Measurements from ENCODE around the gene ID3.
A peak's percentile ranks its signal among the peaks of the same experiment; 100 is the strongest.

ID3 gene

GRCh38 chr1:23564529-23565122 lies 5.3 kb upstream of the ID3 start:
- no peak for DNase-seq (ENCODE audit: low read depth)

- DNase-seq (ENCODE audit: low read depth), result no peak
Measured at GRCh38 chr1:23563755-23564374, 4.6 kb upstream of the ID3 start.

DNA sequence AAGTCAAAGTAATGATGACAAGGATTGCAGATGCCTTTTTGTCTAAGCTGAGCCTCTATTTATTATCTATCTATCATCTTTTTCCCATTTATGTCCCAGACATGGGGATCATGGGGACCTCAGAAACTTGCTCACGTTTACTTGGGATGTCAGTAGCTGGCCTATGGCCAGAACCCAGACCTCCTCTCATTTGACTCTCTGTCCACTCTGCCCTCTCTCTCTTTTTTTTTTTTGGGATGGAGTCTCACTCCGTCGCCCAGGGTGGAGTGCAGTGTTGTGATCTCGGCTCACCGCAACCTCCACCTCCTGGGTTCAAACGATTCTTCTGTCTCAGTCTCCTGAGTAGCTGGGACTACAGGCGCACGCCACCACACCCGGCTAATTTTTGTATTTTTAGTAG lies 3.7 kb upstream of the ID3 start:
- DNase-seq (ENCODE audit: low read depth), result no peak

GRCh38 chr1:23562137-23562876 lies 3.0 kb upstream of the ID3 start:
- no peak for DNase-seq (ENCODE audit: low read depth)

DNA sequence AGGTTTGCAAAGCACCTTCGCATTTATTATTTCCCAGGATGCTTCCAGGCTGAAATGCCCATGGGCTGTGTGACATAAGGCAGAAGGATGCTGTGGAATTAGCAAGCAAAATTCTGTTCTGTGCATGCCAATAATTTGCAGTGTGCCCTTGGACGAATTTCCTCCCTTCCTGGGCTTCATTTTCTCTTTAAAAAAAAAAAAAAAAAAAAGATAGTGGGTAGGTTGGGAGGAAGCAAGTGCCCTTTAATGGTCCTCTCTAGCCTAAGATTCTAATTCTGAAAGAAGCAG lies 2.5 kb upstream of the ID3 start:
- DNase-seq (ENCODE audit: low read depth), result no peak

- DNase-seq (ENCODE audit: low read depth), result no peak
Measured at GRCh38 chr1:23561076-23561812, 1.9 kb upstream of the ID3 start.

DNA sequence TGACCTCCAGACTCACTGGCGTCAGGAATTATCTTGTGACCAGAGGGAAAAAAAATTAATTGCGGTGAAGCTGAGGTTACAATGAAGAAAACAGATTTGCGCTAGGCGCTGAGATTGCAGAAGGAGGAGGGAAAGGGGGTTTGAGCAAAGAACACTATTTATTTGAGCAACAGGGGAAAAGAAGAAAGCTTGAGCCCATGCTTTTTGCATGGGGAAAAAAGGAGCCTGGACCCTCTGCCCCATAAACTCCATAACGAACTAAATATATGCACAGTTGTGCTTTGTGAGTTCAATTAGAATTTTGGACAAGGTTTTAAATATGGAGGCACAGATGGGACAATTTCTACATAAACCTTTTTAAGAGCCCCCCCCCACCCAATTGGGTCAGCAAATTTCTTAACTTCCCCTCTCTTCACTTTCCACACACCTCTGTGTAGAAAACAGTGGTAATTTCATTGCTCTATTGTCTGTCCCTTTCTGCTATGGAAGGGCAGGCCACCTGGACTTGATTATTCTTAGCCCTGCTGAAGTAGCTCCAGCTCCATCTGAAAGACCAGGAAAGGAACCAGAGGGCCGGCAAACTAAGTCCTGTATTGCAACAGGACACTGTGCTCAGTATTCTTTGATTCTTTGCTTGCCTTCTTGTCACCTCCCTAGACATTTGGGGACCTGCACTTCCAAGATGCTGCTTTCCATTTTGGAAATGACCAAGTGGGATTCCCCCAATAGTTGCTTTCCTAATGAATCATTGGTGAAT lies 862 bp upstream of the ID3 start:
- DNase-seq (ENCODE audit: low read depth), result no peak

DNA sequence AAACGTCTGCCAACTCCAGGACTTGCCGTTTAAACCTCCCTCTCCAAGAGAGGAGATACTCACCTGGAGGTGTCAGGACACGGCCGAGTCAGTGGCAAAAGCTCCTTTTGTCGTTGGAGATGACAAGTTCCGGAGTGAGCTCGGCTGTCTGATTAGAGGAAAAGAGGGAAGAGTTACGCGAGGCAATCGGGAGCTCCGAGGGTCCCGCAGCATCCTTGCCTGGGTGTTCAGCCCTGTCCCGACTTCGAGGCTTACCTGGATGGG lies 497 bp downstream of the ID3 start:
- no peak for DNase-seq (ENCODE audit: low read depth)

DNA sequence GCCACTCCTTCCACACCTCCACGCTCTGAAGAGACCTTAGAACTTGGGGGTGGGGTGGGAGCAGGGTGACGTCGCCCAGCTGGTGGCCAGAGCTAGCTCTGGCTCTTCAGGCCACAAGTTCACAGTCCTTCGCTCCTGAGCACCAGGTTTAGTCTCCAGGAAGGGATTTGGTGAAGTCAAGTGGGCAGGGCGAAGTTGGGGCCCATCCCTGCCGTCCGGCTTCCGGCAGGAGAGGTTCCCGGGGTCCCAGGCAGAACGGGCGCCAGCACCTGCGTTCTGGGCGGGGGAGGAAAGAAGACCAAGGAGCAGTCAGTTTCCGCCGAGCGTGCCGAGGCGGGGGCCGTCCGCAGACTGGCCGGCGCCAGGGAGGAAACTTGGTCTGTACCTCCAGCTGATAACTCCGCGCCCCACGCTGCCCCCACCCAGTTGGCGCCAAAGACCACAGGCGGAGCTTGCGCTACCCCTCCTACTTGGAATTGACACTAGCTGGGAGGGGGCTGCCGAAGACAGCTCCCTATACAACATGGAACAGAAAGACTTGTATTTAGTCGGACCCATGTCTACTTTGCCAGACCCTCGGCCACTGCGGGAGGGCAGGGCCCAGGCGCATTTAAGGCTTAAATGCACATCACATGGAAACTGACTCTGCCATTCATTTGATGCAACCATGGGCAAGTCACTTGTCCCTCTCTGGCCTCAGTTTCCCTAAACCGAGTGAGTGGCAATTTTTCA lies 995 bp downstream of the ID3 start:
- DNase-seq (ENCODE audit: low read depth), result no peak

- DNase-seq (ENCODE audit: low read depth), result no peak
Measured at GRCh38 chr1:23557471-23558124, 1.7 kb downstream of the ID3 start.

DNA sequence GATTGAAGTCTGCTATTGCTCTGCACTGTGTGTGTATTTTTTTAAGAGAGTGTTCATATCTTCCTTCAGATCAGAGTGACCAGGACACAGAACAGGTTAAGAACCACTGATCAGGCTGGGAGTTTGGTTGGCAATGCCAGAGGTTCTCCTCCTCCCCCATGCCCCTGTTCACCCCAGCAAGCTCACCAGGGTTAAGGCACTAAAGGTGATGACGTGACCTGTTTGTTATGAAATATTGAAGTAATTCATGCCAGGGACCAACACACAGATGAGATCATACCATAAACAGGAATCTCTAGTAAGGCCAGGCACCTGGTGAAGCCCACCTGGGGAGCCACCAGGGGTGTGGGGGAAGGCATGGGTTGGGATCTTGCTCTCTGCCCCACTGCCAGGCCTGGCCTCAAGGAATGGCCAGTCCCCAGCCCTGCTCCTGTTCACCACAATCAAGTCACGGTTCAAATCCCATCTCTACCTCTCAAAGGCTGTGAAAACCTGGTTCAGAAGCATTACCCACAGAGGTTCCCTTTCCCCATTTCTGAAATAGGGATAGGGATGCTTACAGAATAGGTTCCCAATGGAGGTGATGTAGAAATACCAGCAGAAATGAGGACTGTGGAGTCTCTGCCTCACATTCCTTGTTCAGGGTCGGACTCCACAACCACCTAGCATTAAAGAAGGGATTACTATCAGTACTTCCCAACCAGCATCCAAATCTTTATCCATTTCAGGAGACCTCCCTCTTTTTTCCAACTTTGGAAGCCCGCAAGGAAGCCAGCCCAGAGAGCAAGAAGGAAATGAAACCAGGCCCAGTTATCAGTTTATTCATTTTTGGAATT lies 2.4 kb downstream of the ID3 start:
- DNase-seq (ENCODE audit: low read depth), result no peak

- no peak for DNase-seq (ENCODE audit: low read depth)
Measured at GRCh38 chr1:23555986-23556634, 3.2 kb downstream of the ID3 start.

DNA sequence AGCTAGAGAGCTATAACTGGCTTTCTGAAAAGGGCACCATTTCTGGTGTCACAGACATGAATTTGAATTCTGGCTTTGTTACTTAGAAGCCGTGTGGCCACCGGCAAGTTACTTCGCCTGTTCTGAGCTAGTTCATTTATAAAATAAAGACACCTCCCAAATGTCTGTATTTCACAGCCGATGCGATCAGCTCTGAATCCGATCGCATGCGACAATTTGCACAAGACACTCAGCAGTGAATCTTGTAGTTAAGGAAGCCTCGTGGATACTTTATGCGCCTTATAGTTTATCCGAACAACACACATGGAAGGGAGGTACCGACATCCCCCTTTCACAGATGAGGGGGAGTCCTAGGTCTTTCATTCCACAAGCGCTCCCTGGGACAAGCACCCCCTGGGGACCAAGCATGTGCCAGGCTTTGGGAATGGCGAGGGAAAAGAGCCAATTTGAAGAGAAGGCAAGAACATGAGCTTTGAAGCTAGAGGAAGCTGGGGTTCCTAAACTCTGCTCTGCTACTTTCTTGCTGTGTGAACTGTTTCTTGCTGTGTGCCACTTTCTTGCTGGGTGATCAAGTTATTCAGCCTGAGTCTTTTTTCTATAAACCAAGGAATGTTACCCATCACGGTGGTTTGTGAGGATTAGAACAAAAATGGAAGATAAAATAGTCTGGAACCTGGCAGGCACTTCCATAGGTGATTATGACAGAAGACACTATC lies 3.9 kb downstream of the ID3 start:
- no peak for DNase-seq (ENCODE audit: low read depth)

DNA sequence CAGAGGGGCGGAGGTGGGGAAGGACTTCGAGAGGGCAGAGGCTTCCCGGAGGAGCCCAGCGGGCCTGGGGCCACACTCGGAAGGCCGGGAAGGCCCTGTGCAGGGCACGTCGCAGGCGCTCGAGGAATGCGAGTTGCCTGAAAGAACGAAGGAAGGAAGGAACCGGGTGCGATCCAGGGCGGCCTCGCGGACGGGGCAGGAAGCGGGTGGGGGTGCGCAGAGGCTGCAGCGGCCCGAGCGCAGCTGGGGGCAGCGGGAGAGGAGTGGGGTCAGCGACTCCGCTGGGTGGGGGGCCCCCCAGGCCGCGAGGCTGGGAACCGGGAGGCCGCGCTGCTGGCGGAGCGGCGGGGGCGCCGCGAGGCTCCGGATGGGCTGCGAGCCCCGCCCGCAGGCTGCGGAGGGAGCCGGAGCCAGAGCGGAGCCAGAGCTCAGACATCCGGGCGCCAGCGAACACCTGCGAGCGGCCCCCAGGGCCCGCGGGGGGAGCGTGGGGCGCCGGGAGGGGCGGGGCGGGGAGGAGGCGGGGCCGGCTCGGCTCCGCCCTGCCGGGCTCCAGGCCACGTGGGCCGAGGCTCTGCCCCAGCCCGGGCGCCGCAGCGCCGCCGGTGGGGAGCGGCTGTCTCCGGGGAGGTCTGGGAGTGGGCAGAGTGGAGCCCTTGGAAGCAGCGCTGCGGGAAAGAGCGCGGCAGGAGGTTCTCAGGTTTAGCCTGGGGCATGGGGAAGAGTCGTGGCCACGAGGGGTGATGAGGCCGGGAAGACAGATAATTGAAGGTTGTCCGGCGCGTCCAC lies 4.6 kb downstream of the ID3 start:
- DNase-seq (ENCODE audit: low read depth), result peak; percentile 49

GRCh38 chr1:23554127-23554480 lies 5.2 kb downstream of the ID3 start:
- DNase-seq (ENCODE audit: low read depth), result no peak

GRCh38 chr1:23553231-23554126 lies 5.8 kb downstream of the ID3 start:
- no peak for DNase-seq (ENCODE audit: low read depth)

DNA sequence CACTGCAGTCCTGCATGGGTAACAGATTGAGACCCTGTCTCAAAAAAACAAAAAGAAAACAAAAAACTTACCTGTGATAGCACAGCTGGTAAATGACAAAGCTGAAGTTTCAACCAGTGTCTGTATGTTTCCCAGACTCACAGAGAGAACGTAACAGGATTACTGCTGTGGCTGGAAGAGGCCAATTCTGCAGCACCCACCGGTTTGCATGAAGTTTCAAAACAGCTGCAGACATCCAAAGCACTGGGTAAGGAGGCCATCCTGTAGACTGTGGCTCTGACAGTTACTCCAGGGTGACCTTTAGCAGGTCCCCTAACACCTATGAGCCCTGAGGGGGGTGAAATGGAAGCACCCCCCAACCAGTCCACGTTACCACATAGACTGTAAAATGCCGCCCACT lies 7.5 kb downstream of the ID3 start:
- DNase-seq (ENCODE audit: low read depth), result no peak

GRCh38 chr1:23548704-23549143 lies 10.6 kb downstream of the ID3 start:
- DNase-seq (ENCODE audit: low read depth), result no peak

Data from stimulated activated CD8-positive, alpha-beta memory T cell treated with anti-CD3 and anti-CD28 coated beads, Interleukin-7, amount 100 ng/mL, for 24 hours (primary cell).